Gastroesophageal sphincter (tissue), 4 donors: ENCODE data around the gene TCF7L2. TPM values are rescaled to one million over a fixed set of nuclear protein-coding genes. Genes with fewer than 3 reads are reported as not detected.

Experiments used
- ATAC-seq: fragments of 150-250 bp; one replicate; pipeline ENCODE4 v1.9.1; 2016; ENCODE audit warnings: mild to moderate bottlenecking, moderate library complexity
- H3K27ac ChIP-seq, 4 donors: fragments of 200-600 bp; sonication (generic) in 3 of 4; 1 replicate in 3 of 4; 2 replicates in 1 of 4; pipeline ENCODE4 v1.5.1; 2016 to 2019
- H3K27me3 ChIP-seq: fragments of 200-600 bp; sonication (generic); one replicate; pipeline ENCODE4 v1.5.1; 2019
- H3K36me3 ChIP-seq, 2 donors: fragments of 200-600 bp; sonication (generic); one replicate each; pipeline ENCODE4 v1.5.1; 2019; ENCODE audit warnings: control low read depth in 1 of 2
- H3K4me1 ChIP-seq, 3 donors: fragments of 200-600 bp; sonication (generic); 1 replicate in 2 of 3; 2 replicates in 1 of 3; pipeline ENCODE4 v1.5.1; 2016 to 2019; ENCODE audit warnings: control low read depth in 2 of 3
- H3K4me3 ChIP-seq, 2 donors: fragments of 200-600 bp; sonication (generic); one replicate each; pipeline ENCODE4 v1.5.1; 2019; ENCODE audit warnings: mild to moderate bottlenecking in 1 of 2, moderate library complexity in 1 of 2
- H3K9me3 ChIP-seq, 3 donors: fragments of 200-600 bp; sonication (generic); one replicate each; pipeline ENCODE4 v1.5.1; 2017 to 2019; ENCODE audit warnings: control low read depth in 2 of 3
- EP300 ChIP-seq: sonication (generic); formaldehyde crosslinking; IDR thresholded peaks from one replicate; pipeline ENCODE4 v1.6.1; 2017; ENCODE audit warnings: antibody characterized with exemption, mild to moderate bottlenecking
- POLR2A ChIP-seq, 2 donors: fragments of 450-650 bp; IDR thresholded peaks; one replicate each; pipeline ENCODE4 v1.6.1; 2017; ENCODE audit warnings: antibody characterized with exemption in 2 of 2, mild to moderate bottlenecking in 2 of 2, moderate library complexity in 1 of 2
- POLR2AphosphoS5 ChIP-seq: sonication (generic); formaldehyde crosslinking; IDR thresholded peaks from one replicate; pipeline ENCODE4 v1.6.1; 2017; ENCODE audit warnings: antibody characterized with exemption
- WGBS, 2 donors: methylation state at CpG; one replicate each; pipeline ENCODE4 v1.1.5; 2018; ENCODE audit warnings: low coverage in 1 of 2; 5-methylcytosine and 5-hydroxymethylcytosine counted together
- total RNA-seq, 4 donors: library from RNA; depleted of rRNA; stranded (reverse); fragments of >200 nt; gene quantifications; one replicate each; pipeline ENCODE4 v1.1.0, GENCODE V29; 2016
- TF ChIP-seq, protein P1 (sequence below), 4 experiments: fragments of 200-600 bp in 2 of 4; fragments of 450-650 bp in 2 of 4; sonication (generic) in 1 of 4; IDR thresholded peaks; one replicate each; pipeline ENCODE4 v1.5.1; 2017 to 2019; ENCODE audit warnings: antibody characterized with exemption in 4 of 4, mild to moderate bottlenecking in 2 of 4, moderate library complexity in 2 of 4

Gene TCF7L2
- total RNA-seq, 4 donors from 2014 or later: 12.6 to 22.4 (median 20.2) TPM

GRCh38 chr10:113044016-113044755 is 94.1 kb downstream of the TCF7L2 start:
- H3K27ac ChIP-seq: no peak overlapping the region
- H3K4me3 ChIP-seq: no peak overlapping the region
- no peaks in the 10 kb centered on the region for H3K27me3 ChIP-seq
- H3K4me1 ChIP-seq: peaks cover 5 to 55% (median 24%) of the 10 kb centered on the region in 3 donors
- 92 to 97% methylated on average over 10 to 12 of the region's 12 CpGs for WGBS, 2 donors
- ATAC-seq: no peak
- TF ChIP-seq POLR2AphosphoS5: no peak
- no peak for TF ChIP-seq EP300
- no peak for TF ChIP-seq POLR2A (IDR thresholded peaks at IDR 0.05)
- TF ChIP-seq, protein P1, sequence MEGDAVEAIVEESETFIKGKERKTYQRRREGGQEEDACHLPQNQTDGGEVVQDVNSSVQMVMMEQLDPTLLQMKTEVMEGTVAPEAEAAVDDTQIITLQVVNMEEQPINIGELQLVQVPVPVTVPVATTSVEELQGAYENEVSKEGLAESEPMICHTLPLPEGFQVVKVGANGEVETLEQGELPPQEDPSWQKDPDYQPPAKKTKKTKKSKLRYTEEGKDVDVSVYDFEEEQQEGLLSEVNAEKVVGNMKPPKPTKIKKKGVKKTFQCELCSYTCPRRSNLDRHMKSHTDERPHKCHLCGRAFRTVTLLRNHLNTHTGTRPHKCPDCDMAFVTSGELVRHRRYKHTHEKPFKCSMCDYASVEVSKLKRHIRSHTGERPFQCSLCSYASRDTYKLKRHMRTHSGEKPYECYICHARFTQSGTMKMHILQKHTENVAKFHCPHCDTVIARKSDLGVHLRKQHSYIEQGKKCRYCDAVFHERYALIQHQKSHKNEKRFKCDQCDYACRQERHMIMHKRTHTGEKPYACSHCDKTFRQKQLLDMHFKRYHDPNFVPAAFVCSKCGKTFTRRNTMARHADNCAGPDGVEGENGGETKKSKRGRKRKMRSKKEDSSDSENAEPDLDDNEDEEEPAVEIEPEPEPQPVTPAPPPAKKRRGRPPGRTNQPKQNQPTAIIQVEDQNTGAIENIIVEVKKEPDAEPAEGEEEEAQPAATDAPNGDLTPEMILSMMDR (IDR thresholded peaks at IDR 0.05): no peak
- H3K9me3 ChIP-seq: no peaks in the 10 kb centered on the region
- no peaks in the 10 kb centered on the region for H3K36me3 ChIP-seq

GRCh38 chr10:113045147-113046055 is 95.4 kb downstream of the TCF7L2 start:
- Histone ChIP-seq H3K9me3 (no peaks in the 10 kb centered on the region), H3K36me3 (no peaks in the 10 kb centered on the region), H3K4me3 (no peak overlapping the region), H3K4me1 (peaks cover 5 to 59% (median 24%) of the 10 kb centered on the region in 3 donors), H3K27me3 (no peaks in the 10 kb centered on the region), H3K27ac (no peak overlapping the region)
- ATAC-seq: no peak
- no peak for TF ChIP-seq POLR2A (IDR thresholded peaks at IDR 0.05)
- no peak for TF ChIP-seq EP300
- TF ChIP-seq, protein P1 (IDR thresholded peaks at IDR 0.05): no peak
- TF ChIP-seq POLR2AphosphoS5: no peak
- WGBS, 2 donors: 82 to 88% methylated on average over 9 to 10 of the region's 10 CpGs

DNA sequence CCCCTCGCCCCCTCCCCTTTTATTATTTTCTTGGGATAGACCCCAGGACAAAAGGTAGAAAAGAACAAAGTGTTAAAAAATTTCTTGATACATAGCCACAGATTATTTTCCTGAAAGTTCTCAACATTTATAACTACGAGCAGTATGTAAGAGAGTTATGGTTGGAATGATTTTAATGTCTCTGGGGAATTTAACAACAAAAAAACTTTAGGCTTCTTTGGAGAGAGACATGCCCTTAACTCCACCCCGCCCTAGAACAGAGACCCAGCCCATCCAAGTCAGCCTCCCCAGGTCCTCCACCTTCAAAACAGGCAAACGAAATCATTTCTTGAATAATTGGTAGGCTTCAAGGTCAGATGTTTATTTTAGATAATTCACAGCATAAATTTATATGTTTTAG is 97.1 kb downstream of the TCF7L2 start:
- no peak for TF ChIP-seq EP300
- TF ChIP-seq POLR2AphosphoS5: no peak
- TF ChIP-seq, protein P1 (IDR thresholded peaks at IDR 0.05): no peak
- TF ChIP-seq POLR2A (IDR thresholded peaks at IDR 0.05): no peak
- 53 to 61% methylated on average over 4 of the region's 4 CpGs for WGBS, 2 donors
- H3K36me3 ChIP-seq: no peaks in the 10 kb centered on the region
- no peak overlapping the region for H3K4me3 ChIP-seq
- peak overlapping the region in 3 of 4 donors; percentile 9 to 39 (median 27) for H3K27ac ChIP-seq
- no peaks in the 10 kb centered on the region for H3K27me3 ChIP-seq
- H3K9me3 ChIP-seq: no peaks in the 10 kb centered on the region
- peaks cover 5 to 64% (median 27%) of the 10 kb centered on the region in 3 donors for H3K4me1 ChIP-seq
- ATAC-seq: no peak

DNA sequence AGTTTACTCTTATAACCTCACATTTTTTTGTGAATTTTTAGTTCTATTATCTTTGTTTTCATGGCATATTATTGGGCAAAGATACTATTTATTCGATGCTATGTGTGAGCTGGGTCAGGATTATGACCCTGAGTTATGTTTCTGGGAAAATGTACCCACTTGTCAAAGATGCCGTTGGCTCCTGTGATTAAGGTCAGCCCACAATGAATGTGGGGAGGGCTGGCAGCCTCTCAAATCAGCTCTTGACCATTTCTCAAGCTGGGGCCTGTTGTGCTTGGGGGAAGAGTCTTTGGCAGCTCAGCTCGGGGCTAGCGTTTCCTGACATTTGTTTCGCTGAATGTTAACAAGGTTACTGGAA is 97.5 kb downstream of the TCF7L2 start:
- H3K27me3 ChIP-seq: no peaks in the 10 kb centered on the region
- no peaks in the 10 kb centered on the region for H3K36me3 ChIP-seq
- WGBS, 2 donors: 20 to 23% methylated on average over 1 to 5 of the region's 5 CpGs
- peaks cover 1 to 64% (median 25%) of the 10 kb centered on the region in 3 donors for H3K4me1 ChIP-seq
- no peak overlapping the region for H3K4me3 ChIP-seq
- H3K9me3 ChIP-seq: no peaks in the 10 kb centered on the region
- peak overlapping the region in 3 of 4 donors; percentile 9 to 39 (median 27) for H3K27ac ChIP-seq
- TF ChIP-seq POLR2A (IDR thresholded peaks at IDR 0.05) (no peak), POLR2AphosphoS5 (peak; percentile 63)
- no peak for ATAC-seq

GRCh38 chr10:113047963-113048781 is 98.1 kb downstream of the TCF7L2 start:
- TF ChIP-seq EP300 (no peak), POLR2AphosphoS5 (peak; percentile 2), POLR2A (IDR thresholded peaks at IDR 0.05) (no peak)
- TF ChIP-seq, protein P1 (IDR thresholded peaks at IDR 0.05): no peak
- Histone ChIP-seq H3K36me3 (no peaks in the 10 kb centered on the region), H3K27me3 (no peaks in the 10 kb centered on the region), H3K27ac (peak overlapping the region in 3 of 4 donors; percentile 9 to 39 (median 27)), H3K4me3 (no peak overlapping the region), H3K4me1 (peaks cover 0 to 64% (median 24%) of the 10 kb centered on the region in 3 donors), H3K9me3 (no peaks in the 10 kb centered on the region)
- 79 to 80% methylated on average over 6 to 11 of the region's 13 CpGs for WGBS, 2 donors
- ATAC-seq: no peak
